Thoracic aorta (tissue), 2 donors: Measurements from ENCODE around the gene SMIM3. TPM values are rescaled to one million over a fixed set of nuclear protein-coding genes. Genes with fewer than 3 reads are reported as not detected.

Experiments used
- ATAC-seq: fragments of 150-250 bp; one replicate; pipeline ENCODE4 v1.8.0; 2017; ENCODE audit warnings: low read depth; ENCODE audit not compliant: insufficient number of reproducible peaks, low FRiP score
- DNase-seq: peaks from one replicate; pipeline ENCODE4 v3.0.0-alpha.2; 2020; ENCODE audit warnings: low spot score
- H3K27ac ChIP-seq, 2 donors: fragments of 200-600 bp; sonication (generic); 1 replicate in 1 of 2; 2 replicates in 1 of 2; pipeline ENCODE4 v1.5.1; 2016; ENCODE audit warnings: mild to moderate bottlenecking in 2 of 2, moderate library complexity in 2 of 2
- H3K27me3 ChIP-seq: fragments of 200-600 bp; sonication (generic); replicated peaks from 2 replicates; pipeline ENCODE4 v1.6.0; 2016; ENCODE audit warnings: mild to moderate bottlenecking; ENCODE audit not compliant: insufficient read depth
- H3K36me3 ChIP-seq: fragments of 200-600 bp; sonication (generic); one replicate; pipeline ENCODE4 v1.5.1; 2016
- H3K4me1 ChIP-seq, 2 donors: fragments of 200-600 bp; sonication (generic); 1 replicate in 1 of 2; 2 replicates in 1 of 2; pipeline versions ENCODE4 v1.5.1 to v1.6.0; 2016; ENCODE audit warnings: low read depth in 2 of 2, mild to moderate bottlenecking in 1 of 2; ENCODE audit not compliant: control insufficient read depth in 1 of 2
- H3K4me3 ChIP-seq: fragments of 200-600 bp; sonication (generic); 2 replicates; pipeline ENCODE4 v1.5.1; 2016; ENCODE audit warnings: mild to moderate bottlenecking
- H3K9me3 ChIP-seq: fragments of 200-600 bp; sonication (generic); 2 replicates; pipeline ENCODE4 v1.5.1; 2016
- total RNA-seq, 2 donors: library from RNA; depleted of rRNA; stranded (reverse); fragments of >200 nt; gene quantifications; one replicate each; pipeline versions ENCODE4 v1.1.0 to v1.2.3, GENCODE V29; 2016
- TF ChIP-seq, protein P1 (sequence below): fragments of 200-600 bp; sonication (generic); IDR thresholded peaks from one replicate; pipeline ENCODE4 v1.5.1; 2019; ENCODE audit warnings: antibody characterized with exemption

Gene SMIM3
- total RNA-seq, 2 donors from 2014 or later: 28.4 to 46.4 TPM

GRCh38 chr5:150753863-150754262 is 24.7 kb upstream of the SMIM3 start:
- TF ChIP-seq, protein P1, sequence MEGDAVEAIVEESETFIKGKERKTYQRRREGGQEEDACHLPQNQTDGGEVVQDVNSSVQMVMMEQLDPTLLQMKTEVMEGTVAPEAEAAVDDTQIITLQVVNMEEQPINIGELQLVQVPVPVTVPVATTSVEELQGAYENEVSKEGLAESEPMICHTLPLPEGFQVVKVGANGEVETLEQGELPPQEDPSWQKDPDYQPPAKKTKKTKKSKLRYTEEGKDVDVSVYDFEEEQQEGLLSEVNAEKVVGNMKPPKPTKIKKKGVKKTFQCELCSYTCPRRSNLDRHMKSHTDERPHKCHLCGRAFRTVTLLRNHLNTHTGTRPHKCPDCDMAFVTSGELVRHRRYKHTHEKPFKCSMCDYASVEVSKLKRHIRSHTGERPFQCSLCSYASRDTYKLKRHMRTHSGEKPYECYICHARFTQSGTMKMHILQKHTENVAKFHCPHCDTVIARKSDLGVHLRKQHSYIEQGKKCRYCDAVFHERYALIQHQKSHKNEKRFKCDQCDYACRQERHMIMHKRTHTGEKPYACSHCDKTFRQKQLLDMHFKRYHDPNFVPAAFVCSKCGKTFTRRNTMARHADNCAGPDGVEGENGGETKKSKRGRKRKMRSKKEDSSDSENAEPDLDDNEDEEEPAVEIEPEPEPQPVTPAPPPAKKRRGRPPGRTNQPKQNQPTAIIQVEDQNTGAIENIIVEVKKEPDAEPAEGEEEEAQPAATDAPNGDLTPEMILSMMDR: no peak
- H3K36me3 ChIP-seq: peaks cover 28% of the 10 kb centered on the region
- DNase-seq: no peak
- H3K4me3 ChIP-seq: no peak overlapping the region
- no peaks in the 10 kb centered on the region for H3K27me3 ChIP-seq
- peaks cover 18 to 23% of the 10 kb centered on the region in 2 donors for H3K4me1 ChIP-seq
- no peak for ATAC-seq
- H3K27ac ChIP-seq: no peak overlapping the region
- H3K9me3 ChIP-seq: no peaks in the 10 kb centered on the region

DNA sequence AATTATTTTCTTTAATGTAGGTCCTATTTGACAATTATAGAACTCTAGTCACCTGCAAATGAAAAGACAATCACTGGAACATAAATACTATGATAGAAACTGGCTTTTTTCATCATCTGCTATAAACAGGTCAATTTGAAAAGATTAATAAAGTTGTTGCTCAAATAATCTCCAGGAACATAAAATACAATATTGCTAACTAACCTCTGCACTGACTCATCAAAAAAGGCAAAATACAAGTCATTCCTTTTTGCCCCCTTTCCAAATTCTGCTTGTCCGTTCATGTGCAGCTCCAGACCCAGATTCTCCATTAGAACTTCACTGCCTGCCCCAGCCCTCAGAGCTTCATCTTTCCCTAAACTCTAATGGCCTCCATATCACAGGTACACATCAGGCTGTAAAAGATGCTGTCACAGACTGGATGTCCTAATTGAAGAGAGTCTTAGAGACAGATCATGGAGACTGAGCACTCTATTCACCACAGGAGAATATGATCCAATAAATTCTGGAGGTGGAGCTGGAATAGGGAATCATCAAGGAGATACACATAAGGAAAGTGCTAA is 21.4 kb upstream of the SMIM3 start:
- TF ChIP-seq, protein P1: no peak
- no peaks in the 10 kb centered on the region for H3K27me3 ChIP-seq
- H3K27ac ChIP-seq: peak overlapping the region; percentile 92
- ATAC-seq (no peak), DNase-seq (no peak)
- no peaks in the 10 kb centered on the region for H3K9me3 ChIP-seq
- H3K4me3 ChIP-seq: peak overlapping the region; percentile 87
- peaks cover 12 to 19% of the 10 kb centered on the region in 2 donors for H3K4me1 ChIP-seq
- peaks cover 22% of the 10 kb centered on the region for H3K36me3 ChIP-seq

- H3K36me3 ChIP-seq: peaks cover 14% of the 10 kb centered on the region
- peak overlapping the region; percentile 92 for H3K27ac ChIP-seq
- no peaks in the 10 kb centered on the region for H3K9me3 ChIP-seq
- no peak for DNase-seq
- TF ChIP-seq, protein P1: no peak
- ATAC-seq: peak; percentile 3
- peaks cover 12 to 19% of the 10 kb centered on the region in 2 donors for H3K4me1 ChIP-seq
- no peaks in the 10 kb centered on the region for H3K27me3 ChIP-seq
- peak overlapping the region; percentile 87 for H3K4me3 ChIP-seq
These were observed 20.4 kb upstream of the SMIM3 start for GRCh38 chr5:150758203-150758530.

- peaks cover 12 to 19% of the 10 kb centered on the region in 2 donors for H3K4me1 ChIP-seq
- TF ChIP-seq, protein P1: no peak
- ATAC-seq: peak; percentile 98
These were observed 19.8 kb upstream of the SMIM3 start, which contains the start of gene DCTN4 for GRCh38 chr5:150758531-150759333. TSS of gene DCTN4 (minus strand) at chr5:150759017. CDS start at chr5:150758993, 24 bp downstream.

DNA sequence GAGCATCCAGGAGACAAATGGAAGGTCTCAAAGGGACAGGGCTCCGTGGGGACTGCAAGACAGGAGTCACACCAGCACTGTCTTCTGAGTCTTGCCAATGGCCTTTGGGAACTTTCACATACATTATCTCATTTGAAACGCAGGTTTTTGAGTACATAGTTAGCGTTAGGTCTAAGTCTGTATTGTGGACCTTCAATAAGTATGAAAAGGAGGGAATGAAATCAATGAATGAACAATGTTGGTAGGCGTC is 19.3 kb upstream of the SMIM3 start:
- ATAC-seq: no peak
- peak overlapping the region; percentile 87 for H3K4me3 ChIP-seq
- peaks cover 12 to 16% of the 10 kb centered on the region in 2 donors for H3K4me1 ChIP-seq
- peak overlapping the region; percentile 92 for H3K27ac ChIP-seq
- no peak for DNase-seq
- H3K36me3 ChIP-seq: peaks cover 6% of the 10 kb centered on the region
- TF ChIP-seq, protein P1: no peak
- no peaks in the 10 kb centered on the region for H3K27me3 ChIP-seq
- H3K9me3 ChIP-seq: no peaks in the 10 kb centered on the region

More at GRCh38 chr5:150758531-150759333, 19.8 kb upstream of the SMIM3 start, which contains the start of gene DCTN4:
- Histone ChIP-seq H3K27me3 (no peaks in the 10 kb centered on the region), H3K9me3 (no peaks in the 10 kb centered on the region), H3K4me3 (peak within 1 kb of the TSS; percentile 87), H3K27ac (peak within 1 kb of the TSS; percentile 92), H3K36me3 (peaks cover 11% of the 10 kb centered on the region)
- DNase-seq: peak; percentile 90
